GM13976 (cell line): Measurements from ENCODE around the gene MEN1.

Source experiments
- DNase-seq: peaks from one replicate; pipeline ENCODE4 v3.0.0; 2012; ENCODE audit warnings: low spot score
- in situ Hi-C: fragments of 300-500 bp; cut with MboI; formaldehyde crosslinking; loops from one replicate; pipeline ENCODE4 v1.12.0; 2022; ENCODE audit warnings: low sequenced_read_pairs, mixed read lengths, inconsistent platforms; ENCODE audit not compliant: unreplicated experiment
- TF ChIP-seq, protein P1 (sequence below): IDR thresholded peaks from 2 replicates; pipeline ENCODE4 v1.5.1; 2012; ENCODE audit warnings: borderline replicate concordance, mild to moderate bottlenecking; ENCODE audit not compliant: insufficient read depth; ENCODE audit errors: extremely low read depth, missing control alignments, control extremely low read depth

The MEN1 gene

DNA sequence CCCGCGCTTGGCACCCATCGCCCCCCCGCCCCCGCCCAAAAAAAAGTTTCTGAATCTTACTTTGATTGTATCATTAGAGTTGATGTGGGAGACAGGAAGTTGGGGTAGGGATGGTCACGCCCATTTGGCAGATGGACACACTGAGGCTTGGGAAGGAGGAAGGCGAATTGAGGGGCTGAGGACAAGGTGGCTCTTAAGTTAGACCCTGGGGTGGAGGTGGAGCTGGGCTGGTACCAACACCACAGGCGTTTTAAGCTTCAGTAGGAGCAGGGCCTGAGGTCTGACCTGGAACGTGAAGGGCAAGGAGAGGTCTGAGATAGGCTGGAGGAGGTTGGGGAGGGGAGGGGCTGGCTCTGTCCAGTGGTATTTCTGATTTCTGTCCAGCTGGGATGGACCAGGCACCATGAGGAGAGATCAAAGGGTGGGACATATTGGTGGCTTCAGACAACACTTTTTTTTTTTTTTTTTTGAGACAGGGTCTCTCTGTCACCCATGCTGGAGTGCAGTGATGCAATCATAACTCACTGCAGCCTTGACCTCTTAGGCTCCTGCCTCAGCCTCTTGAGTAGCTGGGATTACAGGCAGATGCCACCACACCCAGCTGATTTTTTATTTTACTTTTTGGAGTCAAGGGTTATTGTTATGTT lies 34.9 kb upstream of the MEN1 start:
- TF ChIP-seq, protein P1, sequence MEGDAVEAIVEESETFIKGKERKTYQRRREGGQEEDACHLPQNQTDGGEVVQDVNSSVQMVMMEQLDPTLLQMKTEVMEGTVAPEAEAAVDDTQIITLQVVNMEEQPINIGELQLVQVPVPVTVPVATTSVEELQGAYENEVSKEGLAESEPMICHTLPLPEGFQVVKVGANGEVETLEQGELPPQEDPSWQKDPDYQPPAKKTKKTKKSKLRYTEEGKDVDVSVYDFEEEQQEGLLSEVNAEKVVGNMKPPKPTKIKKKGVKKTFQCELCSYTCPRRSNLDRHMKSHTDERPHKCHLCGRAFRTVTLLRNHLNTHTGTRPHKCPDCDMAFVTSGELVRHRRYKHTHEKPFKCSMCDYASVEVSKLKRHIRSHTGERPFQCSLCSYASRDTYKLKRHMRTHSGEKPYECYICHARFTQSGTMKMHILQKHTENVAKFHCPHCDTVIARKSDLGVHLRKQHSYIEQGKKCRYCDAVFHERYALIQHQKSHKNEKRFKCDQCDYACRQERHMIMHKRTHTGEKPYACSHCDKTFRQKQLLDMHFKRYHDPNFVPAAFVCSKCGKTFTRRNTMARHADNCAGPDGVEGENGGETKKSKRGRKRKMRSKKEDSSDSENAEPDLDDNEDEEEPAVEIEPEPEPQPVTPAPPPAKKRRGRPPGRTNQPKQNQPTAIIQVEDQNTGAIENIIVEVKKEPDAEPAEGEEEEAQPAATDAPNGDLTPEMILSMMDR, result no peak
- DNase-seq, result no peak
- in situ Hi-C loops, result loop anchor here (5.0 kb wide), 1 partner anchor 47 kb away; no protein-coding TSS in a partner anchor

DNA sequence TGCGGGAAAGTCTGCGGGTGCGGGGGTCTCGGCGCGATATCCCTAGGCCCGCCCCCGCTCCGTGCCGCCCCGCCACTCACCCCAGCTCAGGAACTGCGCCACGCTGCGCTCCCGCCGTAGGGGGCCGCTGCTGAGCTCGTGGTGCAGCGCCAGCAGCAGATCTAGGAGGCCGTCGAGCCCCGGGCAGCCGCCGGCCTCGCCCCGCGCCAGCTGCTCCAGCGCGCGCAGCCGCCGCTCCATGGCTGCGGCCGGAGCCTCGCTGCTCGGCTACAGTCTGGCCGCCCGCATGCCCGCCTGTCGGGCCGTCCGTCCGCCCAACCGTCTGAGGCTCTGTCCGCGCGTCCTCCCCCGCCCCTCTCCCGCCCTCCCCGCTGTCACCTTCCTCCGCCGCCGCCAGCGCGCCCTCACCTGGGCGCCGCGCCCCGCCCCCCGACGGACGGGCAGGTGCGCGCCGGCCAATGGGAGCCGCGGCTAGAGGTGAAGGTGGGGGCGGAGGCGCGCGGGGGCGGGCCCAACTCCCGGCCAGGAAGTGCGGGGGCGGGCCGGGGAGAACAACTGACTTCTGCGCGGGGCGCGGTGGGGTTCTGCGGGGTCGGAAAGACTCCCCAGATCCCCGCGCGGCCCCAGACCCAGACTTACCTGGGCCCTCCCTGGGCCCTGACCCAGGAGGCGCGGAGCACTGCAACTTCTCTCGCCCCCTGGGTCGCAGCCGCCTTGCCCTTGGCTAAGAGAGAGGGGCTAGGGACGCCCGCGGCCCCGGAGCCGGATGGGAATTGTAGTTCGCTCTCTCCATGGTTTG lies 34.2 kb upstream of the MEN1 start, which contains the start of gene CDC42BPG:
Gene CDC42BPG, minus strand, starts transcription at position 324 of the 799 bp plus-strand sequence. Its CDS starts 84 bp downstream, at position 240.
- TF ChIP-seq, protein P1, result peak; percentile 84
- in situ Hi-C loops, result loop anchor here (5.0 kb wide), 1 partner anchor 48 kb away; no protein-coding TSS in a partner anchor
- DNase-seq, result peak; percentile 88

DNA sequence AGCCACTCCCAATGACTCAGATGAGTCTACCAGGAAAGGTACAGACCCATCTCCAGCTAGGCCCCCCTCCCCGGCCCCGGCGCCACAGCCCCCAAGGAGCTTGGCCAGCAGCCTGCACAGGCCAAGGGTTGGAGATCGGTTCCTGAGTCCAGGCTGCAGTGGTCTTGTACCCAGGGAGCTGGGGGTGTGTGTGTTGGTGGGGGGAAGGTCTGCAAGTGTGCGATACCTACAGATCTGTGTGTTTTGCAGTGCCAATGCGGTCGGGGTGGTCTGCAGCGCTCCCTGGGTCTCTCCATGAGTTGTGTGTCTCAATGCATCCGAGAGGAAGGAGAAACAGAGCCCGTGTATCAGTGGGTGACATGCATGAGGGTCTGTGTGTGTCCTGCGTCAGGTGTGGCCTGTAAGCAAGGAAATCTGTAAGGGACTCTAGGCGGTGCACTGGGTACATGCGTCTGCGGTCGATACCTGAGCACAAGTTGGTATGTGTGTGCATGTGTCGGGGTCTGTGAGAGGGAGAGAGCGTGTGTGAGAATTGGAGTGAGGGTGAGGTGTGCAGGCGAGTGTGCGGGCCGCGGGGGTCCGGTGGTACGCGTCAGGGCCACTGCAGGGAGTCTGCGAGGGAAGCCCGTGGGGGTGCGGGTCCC lies 33.5 kb upstream of the MEN1 start:
- no peak for DNase-seq

DNA sequence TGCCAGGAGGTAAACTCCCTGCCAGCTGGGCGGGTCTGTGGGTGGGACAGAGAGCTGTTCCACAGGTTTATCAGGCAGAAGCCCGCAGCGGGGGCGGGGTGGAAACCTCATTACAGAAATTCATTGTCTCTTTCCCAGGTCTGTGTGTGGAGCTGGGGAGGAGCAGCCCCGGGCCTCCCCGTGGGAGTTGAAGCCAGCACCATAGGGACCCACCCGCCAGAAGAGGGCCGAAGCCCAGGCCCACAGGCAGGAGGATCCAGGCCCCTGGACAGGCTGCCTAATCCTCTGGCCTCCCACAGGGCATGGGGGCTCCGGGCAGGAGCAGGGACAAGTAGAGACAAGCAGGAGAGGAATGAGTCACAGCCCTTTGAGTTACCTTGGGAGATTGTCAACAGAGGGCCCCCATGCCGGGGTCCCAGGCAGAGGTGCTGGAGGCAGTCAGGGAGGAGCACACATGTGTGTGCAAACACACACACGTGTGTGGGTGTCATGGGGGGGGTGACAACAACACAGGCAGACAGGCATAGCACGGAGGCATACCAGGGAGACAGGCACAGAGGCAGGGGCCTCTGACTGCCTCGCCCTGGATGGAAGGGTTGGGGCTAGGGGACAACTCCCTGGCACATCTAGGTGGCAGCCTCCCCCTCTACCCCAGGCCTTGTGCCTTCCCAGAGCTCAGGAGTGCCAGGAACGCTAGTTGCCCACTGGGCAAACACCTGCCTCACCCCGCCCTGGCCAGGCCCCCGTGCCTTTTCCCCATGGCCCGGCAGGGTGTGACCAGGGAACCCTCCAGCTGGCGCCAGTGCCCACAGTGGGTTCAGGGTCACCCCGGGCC lies 32.7 kb upstream of the MEN1 start:
- TF ChIP-seq, protein P1, result no peak
- no peak for DNase-seq
- in situ Hi-C loops, result no loop called here

More for the DNA sequence above, 33.5 kb upstream of the MEN1 start:
- TF ChIP-seq, protein P1, result no peak
- in situ Hi-C loops, result no loop called here

DNA sequence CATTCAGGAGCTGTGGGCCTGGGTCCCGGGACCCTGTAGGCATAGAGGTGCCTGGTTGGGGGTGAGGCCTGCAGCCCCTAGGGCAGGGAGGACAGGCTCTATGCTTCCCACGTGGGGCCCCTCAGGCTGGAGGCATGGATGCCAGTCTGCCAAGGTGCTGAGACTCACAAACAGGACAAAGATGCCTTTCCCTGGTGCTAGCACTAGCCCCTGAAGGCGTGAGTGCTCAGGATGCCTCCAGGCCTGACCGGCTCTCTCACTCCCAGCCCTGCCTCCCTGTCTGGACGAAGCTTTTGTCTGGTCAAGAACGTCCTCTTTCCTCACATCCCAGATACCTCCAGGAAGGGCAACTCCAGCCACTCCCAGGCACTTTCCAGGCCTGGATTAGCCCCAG lies 32.0 kb upstream of the MEN1 start:
- in situ Hi-C loops, result no loop called here
- no peak for DNase-seq
- TF ChIP-seq, protein P1, result no peak
